GM19328 (cell line): ENCODE data around the gene CALM3.

ENCODE experiments used
- ATAC-seq: cut with Tn5 transposase; IDR thresholded peaks from one replicate; pipeline ENCODE4 v1.9.1; 2021; ENCODE audit warnings: mild to moderate bottlenecking, moderate library complexity; ENCODE audit not compliant: unreplicated experiment

The CALM3 gene

DNA sequence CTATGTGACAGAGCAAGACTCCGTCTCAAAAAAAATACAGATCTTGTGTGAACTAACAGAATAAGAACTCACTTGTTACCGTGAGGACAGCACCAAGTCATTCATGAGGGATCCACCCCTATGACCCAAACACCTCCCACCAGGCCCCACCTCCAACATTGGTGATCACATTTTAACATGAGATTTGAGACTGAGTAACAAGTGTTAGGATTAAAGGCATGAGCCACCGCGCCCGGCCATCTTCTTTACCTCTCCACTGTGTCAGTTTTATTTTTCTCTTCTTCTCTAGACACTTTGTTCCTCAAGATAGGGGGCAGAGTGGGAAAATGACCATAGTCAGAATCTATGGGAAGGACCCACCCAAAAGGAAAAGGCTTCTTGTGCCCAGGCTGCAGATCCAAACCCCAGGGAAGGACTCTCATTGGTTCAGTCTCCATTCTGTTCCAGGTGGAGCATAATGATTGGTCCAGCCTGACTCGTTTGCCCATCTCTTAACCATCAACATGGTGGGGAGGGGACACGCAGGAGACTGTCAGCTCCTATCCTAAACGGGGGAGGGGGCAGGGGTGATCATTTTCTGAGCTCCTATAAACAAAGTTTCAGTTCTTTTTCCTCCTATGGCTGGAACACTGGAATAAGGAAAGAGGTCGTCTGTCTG is 1.3 kb upstream of the CALM3 start:
- ATAC-seq, result no peak

DNA sequence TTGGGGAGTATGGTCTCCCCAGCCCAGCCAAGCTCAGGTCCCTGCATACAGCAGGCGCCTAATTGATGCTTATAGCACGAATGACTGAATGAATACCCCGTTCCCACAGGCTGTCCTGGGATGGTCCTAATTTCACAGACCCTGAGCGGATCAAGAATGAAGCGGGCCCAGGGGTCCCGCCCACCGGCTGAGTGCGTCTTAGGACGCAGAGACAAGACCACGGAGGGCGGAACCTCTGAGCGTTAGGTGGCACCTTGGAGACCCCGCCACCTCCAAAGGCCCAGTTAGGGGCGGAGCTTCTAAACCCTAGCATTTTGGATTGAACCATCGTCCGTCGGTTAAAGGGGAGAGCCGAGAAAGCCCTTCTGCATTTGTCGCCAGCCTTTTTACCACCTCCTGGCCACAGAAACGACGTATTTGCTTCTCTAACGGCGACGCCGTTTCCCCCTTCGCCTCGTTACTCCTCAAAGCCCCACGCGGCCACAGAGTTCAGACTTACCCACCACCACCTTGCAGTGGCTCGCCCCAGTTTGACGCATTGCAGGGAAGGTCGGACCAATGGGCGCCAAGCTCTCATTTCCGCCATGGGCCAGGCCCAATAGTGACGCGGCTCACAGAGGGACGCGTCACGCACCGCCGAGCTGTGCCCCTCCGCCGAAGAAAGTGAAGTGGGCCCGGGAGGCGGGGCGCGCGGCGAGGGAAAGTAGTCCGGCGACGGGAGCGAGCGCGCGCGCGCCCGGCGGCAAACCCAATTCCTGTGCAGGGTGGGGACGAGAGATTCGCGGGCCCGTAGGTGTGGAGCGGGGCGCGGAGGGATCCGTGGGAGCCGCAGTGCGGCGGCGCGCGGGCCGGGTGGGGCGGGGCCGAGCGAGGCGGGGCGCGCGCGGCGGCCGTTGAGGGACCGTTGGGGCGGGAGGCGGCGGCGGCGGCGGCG is 479 bp upstream of the CALM3 start:
- ATAC-seq, result peak; percentile 82

DNA sequence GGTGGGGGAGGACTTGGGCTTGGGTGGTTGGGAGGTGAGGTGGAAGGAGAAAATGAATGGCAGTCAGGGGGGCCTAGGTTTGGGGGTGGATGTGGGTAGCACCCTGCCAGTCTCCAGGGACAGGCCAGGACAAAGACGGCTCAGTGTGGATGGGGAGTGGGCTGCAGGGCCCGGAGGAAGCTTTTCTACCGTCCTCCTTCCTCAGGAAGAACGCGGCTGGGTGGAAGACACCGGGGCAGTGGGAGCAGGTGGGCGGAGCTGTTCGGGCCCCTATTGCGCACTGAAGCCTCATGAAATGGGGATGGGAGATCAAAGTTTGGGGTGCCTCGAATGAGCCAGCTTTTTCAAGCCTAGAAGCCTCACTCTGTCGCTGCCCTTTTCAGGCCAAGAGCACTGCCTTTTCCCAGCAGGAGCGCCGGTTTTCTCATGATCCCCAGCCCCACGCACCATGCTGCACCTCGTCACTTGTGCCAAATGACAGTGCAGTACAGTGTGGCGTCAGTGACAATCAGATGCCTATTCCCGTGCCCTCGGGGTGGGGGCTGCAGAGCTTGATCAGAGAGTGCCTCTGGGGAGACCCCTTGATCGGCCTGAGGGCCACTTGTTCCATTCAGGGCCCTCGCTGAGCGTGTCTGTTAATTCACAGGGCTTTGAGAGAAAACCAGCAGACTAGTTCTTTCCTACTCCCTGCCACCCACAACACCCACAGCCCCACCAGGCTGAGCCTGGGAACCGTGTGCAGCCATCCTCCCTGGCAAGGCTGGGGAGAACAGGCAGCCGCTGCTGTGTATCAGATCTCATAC is 1.5 kb downstream of the CALM3 start:
- ATAC-seq, result no peak

DNA sequence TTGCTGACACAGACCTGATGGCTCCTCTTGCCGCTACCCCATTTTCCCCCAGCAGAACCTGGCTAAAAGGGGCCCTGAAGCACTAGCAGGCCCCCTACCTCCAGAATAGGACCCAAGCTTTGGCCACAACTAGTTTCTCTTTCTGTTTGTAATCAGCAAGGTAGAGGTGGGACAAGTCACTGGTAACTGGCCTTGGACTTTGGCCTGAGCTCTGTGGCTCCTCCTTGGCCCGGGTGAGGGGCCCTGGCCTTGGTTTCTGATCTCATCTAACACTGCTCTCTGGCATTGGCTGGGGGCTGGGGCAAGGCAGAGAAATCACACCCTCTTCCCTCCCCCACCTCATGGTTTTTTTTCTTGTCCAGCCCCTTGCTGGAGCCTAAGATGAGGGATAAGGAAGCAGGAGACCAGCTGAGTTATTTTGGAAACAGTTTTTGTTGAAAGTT is 2.1 kb downstream of the CALM3 start:
- ATAC-seq, result no peak

DNA sequence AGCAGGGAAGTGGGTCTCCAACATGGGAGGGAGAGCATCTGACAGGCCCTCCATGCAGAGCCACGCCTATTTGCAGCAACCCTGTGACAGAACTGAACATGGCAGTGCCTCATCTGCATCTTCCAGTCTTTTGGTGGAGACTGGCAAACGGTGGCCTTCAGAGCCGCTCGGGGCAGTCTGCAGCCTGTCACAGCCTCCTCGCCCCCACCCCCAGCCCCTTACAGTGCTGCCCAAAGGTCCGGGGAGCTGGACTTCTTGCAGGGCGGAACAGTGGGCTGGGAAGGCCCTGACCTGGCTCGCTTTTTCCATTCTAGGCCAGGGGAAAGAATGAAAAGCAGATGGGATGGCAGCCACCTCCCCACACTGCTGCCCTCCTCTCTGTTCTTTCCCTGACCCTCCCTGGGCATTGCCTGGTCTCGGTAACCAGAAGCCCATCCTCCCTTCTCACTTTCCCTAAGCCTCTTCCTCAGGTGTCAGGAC is 2.7 kb downstream of the CALM3 start:
- ATAC-seq, result no peak

DNA sequence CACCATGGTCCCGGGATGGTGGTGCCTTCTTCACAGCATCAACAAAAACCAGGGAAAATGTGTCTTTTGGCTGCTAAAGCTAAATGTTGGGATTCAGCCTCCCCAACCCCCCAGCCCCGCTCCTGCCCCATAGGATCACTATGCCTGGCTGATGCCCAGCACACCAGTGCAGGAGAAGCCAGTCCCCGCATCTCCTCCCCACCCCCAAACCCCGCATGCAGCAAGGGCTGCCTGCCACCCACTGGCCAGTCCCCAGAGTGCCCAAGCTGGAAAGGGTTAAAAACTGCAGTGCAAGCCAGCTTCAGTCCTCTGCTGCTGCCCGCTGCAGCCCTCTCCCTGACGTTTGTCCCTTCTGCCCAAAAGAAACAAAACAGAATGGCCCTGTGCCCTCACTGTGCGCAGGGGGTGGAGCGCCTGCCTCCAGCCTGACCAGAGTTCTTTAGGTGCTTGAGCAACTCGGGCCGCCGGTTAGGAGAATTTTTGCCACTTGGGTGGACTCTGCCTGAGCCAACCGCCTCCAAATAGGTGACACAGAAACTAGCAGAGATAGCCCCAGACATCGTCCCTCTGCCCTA is 3.7 kb downstream of the CALM3 start:
- ATAC-seq, result no peak

DNA sequence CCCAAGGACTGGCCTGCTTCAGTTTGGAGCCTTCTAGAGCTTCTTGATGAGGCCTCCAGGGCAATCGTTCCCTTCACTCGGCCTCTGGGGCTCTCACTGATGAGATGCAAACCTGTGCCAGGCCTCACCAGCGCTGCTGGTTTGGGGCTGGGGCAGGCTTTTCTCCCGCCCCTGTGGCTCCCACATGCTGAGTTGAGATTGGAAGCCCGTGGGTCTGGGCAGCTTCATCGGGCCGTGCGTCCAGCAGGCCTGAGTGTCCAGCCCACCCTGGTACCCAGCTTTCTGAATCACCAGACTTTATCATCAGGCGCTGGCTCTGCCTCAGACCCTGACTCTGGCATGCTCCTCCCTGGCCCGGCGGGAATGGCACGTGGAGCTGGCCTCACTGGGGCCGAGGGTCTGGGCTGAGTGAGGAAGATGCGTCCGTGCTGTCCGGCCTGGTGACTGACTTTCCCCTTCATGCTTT is 4.3 kb downstream of the CALM3 start:
- no peak for ATAC-seq

DNA sequence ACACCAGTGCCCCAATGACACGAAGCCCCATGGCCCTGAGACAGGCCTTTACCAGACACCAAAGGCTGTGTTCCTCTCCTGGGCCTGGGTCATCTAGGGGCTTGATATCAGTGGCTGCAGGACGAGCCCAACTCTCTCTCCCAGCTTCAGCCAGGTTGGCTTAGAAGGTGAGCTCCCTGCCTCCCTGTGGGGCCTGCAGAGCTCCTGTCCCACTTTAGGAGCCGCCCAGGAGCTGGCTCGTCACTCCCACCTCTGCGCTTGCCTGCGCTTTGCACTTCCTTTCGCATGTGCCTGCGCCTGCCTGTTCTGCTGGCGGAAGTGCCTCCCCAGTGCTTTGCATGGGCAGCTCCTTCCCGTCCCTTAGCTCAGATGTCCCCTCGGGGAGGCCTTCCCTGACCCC is 4.9 kb downstream of the CALM3 start:
- ATAC-seq, result no peak

DNA sequence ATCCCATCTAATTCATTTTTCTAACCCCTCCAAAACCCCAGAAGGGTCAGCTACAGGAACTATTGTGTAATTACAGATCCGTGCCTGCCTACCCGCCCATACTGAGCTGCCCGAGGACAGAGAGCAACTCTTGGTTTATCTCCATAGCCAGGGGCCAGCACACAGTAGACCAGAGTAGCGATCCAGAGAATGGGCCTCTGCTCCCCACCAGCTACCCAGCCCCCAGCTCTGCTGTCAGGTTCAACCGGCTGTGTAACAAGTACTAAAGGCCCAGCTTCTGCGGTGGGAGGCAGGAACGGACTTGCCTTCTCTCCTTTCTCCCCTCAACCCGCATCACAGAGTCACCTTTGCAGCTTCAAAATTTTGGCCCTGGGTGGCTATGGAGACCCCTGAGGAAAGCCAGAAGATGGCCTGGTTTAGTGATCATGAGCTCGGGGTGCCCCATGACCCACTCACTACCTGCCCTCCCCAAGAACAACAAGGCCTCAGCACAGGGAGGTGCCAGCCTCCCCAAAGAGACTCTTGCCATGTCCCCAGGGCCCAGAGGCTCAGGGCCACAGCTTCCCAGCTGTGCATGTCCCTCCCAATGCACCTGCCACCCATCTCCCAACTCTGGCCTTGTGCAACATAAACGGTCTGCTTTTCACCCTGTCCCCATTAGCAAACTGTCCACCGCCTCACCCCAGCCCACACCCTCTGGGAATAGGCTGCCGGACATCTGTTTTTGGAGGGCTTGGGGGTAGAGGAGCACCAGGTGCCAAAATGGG is 5.7 kb downstream of the CALM3 start:
- ATAC-seq, result no peak

DNA sequence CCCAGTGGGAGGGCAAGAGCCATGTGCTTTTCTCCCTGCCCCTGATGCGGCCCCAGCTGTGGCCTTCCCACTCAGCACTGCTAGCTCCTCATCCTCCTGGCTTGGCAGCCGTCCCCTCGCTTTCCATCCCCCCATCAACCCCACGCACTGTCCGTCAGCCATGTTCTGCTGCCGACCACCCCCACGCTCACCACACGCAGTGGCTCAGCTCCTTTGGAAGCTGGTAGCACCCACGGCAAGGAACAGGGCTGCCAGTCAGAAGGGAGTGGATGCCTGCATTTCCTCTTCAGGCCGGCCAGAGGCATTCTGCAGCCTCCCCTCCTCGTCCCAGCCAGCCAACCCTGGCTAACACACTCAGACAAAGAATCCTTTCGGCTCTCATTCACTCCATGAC is 6.3 kb downstream of the CALM3 start:
- no peak for ATAC-seq

DNA sequence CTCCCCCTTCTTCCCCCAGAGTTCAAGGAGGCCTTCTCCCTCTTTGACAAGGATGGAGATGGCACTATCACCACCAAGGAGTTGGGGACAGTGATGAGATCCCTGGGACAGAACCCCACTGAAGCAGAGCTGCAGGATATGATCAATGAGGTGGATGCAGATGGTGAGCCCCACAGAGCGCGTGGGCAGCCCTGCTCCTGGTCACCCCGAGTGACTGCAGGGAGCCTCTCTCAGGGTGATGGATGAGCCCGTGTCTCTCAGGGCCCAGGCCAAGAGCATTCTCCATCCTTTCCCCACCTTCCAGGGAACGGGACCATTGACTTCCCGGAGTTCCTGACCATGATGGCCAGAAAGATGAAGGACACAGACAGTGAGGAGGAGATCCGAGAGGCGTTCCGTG is 7.0 kb downstream of the CALM3 start:
- ATAC-seq, result no peak

DNA sequence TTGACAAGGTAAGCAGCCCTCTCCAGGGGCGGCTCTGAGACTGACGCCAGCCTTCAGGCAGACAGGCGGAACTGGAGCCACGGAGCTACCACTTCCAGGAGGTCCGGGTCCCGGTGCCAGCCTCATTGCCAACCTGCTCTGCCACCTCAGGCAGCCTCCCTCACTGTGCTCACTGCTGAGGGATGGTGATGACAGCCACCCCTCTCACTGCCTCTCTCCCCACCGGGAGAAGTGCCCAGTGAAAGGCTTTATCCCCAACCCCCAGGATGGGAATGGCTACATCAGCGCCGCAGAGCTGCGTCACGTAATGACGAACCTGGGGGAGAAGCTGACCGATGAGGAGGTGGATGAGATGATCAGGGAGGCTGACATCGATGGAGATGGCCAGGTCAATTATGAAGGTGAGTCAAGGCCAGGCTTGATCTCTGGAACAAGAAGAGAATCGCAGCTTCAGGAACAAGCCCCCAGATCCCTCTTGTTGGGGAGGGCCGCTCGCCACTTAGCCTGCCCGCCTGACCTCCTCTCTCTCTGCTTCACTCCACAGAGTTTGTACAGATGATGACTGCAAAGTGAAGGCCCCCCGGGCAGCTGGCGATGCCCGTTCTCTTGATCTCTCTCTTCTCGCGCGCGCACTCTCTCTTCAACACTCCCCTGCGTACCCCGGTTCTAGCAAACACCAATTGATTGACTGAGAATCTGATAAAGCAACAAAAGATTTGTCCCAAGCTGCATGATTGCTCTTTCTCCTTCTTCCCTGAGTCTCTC is 7.6 kb downstream of the CALM3 start:
- ATAC-seq, result no peak

DNA sequence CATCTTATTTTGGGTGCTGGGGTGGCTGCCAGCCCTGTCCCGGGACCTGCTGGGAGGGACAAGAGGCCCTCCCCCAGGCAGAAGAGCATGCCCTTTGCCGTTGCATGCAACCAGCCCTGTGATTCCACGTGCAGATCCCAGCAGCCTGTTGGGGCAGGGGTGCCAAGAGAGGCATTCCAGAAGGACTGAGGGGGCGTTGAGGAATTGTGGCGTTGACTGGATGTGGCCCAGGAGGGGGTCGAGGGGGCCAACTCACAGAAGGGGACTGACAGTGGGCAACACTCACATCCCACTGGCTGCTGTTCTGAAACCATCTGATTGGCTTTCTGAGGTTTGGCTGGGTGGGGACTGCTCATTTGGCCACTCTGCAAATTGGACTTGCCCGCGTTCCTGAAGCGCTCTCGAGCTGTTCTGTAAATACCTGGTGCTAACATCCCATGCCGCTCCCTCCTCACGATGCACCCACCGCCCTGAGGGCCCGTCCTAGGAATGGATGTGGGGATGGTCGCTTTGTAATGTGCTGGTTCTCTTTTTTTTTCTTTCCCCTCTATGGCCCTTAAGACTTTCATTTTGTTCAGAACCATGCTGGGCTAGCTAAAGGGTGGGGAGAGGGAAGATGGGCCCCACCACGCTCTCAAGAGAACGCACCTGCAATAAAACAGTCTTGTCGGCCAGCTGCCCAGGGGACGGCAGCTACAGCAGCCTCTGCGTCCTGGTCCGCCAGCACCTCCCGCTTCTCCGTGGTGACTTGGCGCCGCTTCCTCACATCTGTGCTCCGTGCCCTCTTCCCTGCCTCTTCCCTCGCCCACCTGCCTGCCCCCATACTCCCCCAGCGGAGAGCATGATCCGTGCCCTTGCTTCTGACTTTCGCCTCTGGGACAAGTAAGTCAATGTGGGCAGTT is 8.6 kb downstream of the CALM3 start:
- no peak for ATAC-seq

DNA sequence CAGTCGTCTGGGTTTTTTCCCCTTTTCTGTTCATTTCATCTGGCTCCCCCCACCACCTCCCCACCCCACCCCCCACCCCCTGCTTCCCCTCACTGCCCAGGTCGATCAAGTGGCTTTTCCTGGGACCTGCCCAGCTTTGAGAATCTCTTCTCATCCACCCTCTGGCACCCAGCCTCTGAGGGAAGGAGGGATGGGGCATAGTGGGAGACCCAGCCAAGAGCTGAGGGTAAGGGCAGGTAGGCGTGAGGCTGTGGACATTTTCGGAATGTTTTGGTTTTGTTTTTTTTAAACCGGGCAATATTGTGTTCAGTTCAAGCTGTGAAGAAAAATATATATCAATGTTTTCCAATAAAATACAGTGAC is 9.3 kb downstream of the CALM3 start:
- no peak for ATAC-seq

DNA sequence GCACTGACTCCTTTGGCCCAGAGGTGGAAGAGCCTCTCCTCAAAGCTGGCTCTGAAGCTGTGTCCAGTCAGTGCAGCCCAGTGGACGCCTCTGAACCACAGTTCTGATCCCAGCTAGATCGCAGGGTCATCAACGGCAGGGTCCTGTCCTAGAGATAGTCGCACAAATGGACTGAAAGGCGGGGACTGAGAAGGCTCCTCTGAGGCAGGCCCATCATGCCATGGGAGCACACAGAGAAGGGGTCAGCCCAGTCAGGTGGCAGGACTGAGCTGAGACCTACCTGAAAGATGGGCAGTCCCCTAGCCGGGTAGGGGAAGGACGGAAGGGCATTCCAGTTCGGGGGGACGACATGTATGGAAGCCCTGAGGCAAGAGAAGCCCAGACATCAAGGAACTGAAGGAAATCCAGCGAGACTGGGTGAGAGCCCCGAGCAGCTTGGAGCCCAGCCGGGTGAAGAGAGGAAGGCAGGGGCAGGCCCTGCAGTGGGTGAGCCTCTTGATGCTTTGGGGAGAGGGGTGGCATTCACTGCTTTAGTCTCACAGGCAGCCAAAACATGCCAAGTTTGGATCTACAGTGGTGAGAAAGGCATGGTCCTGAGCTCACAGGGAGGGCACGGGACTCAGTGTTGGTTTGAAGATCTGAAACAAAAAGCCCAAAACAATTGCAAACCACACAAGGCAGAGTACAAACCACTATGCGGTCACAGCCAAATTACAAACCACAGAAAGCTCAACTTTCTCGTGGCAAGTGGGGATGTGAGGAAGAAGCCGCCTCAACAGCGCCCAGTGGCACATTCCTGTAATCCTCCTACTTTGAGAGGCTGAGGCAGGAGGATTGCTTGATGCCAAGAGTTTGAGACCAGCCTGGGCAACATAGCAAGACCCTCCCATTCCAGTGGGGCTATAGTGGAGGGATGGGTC is 10.0 kb downstream of the CALM3 start:
- ATAC-seq, result no peak

DNA sequence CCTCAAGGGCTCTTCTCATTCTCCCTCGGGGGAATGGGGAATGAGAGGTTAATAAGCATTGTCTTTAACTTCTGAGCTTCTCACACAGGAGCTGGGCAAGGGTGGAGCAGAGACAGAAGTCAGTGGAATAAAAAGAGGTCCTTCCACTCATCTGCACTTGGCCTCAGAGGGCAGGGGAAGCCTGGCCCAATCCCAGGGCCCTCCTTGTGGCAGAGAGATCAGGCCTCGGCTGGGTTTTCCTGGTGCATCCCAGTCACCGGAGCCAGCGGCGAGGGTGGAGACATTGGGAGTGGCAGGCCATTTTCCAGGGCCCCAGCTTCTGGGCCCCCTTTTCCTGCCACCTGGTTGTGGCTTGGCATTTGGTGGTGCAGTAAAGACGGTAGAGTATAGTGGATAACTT is 10.6 kb downstream of the CALM3 start:
- no peak for ATAC-seq

DNA sequence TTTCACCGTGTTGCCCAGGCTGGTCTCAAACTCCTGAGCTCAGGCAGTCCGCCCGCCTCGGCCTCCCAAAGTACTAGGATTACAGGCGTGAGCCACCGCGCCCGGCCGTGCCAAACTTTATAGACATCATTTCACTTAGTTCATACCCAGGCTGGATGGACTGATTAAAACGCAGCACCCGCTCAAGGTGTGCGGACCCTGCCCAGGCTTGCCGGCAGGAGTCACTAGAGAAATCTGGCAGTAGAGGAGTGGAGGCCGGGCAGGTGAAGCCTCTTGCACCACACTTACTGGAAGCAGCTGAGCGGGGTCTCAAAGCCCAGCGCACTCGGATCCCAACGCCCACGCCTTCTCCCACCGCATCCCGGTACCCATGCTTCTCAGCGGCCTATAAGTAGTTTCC is 12.4 kb downstream of the CALM3 start:
- ATAC-seq, result no peak
